Prostate gland (tissue), 2 donors: ENCODE data around the gene ARHGEF28.

Experiments
- CTCF ChIP-seq, 4 experiments: fragments of 200-600 bp in 2 of 4; fragments of 450-650 bp in 2 of 4; sonication (generic) in 2 of 4; IDR thresholded peaks; 1 replicate in 3 of 4; 2 replicates in 1 of 4; pipeline ENCODE4 v1.5.1; 2016 to 2019; ENCODE audit warnings: antibody characterized with exemption in 4 of 4, mild to moderate bottlenecking in 2 of 4, moderate library complexity in 2 of 4
- POLR2A ChIP-seq: fragments of 450-650 bp; IDR thresholded peaks from one replicate; pipeline ENCODE4 v1.6.1; 2016; ENCODE audit warnings: antibody characterized with exemption, mild to moderate bottlenecking
- POLR2AphosphoS5 ChIP-seq: sonication (generic); formaldehyde crosslinking; IDR thresholded peaks from one replicate; pipeline ENCODE4 v1.6.1; 2017; ENCODE audit warnings: antibody characterized with exemption

GRCh38 chr5:73633060-73633459 lies 7.1 kb downstream of the ARHGEF28 start:
- TF ChIP-seq CTCF (IDR thresholded peaks at IDR 0.05) (no peak), POLR2A (no peak), POLR2AphosphoS5 (no peak)
